PC-9 (cell line): Measurements from ENCODE around the gene CDT1. TPM values are rescaled to one million over a fixed set of nuclear protein-coding genes. Genes with fewer than 3 reads are reported as not detected.
"Not testable (repeated sequence)": the region's sequence is repeated elsewhere in the genome, so short reads cannot be mapped to it uniquely, and the experiment has no call there.

Experiments used
- BruUV-seq: library from RNA; stranded (reverse); fragments of 400-500 nt; replicated peaks from 2 replicates; lab custom pipeline; 2021; lab: Mats Ljungman, UMichigan
- CTCF ChIA-PET: fragments of 300-600 bp; sonication (Branson Sonifier 250); formaldehyde crosslinking; loops from one replicate; lab custom pipeline; 2022; ENCODE audit warnings: antibody characterized with exemption; lab: Charles Lee
- POLR2A ChIA-PET: fragments of 300-600 bp; sonication (Branson Sonifier 250); formaldehyde crosslinking; loops from one replicate; lab custom pipeline; 2022; ENCODE audit warnings: antibody characterized with exemption; ENCODE audit not compliant: unreplicated experiment; lab: Charles Lee
- DNase-seq, 2 experiments: peaks; one replicate each; pipeline versions ENCODE4 v3.0.0 to v3.0.0-alpha.2; 2015 to 2022; ENCODE audit warnings: mixed read lengths in 1 of 2
- H2AFZ ChIP-seq: fragments of 200-600 bp; sonication (generic); 2 replicates; pipeline ENCODE4 v1.8.1; 2017; ENCODE audit warnings: antibody characterized with exemption
- H3F3A ChIP-seq: fragments of 200-600 bp; sonication (generic); 2 replicates; pipeline ENCODE4 v1.8.1; 2017; ENCODE audit warnings: antibody characterized with exemption, mild to moderate bottlenecking, low read depth; ENCODE audit not compliant: insufficient read depth
- H3K27ac ChIP-seq: fragments of 200-600 bp; sonication (generic); 2 replicates; pipeline ENCODE4 v1.6.1; 2016; ENCODE audit warnings: mixed run types
- H3K27me3 ChIP-seq: fragments of 200-600 bp; sonication (generic); 2 replicates; pipeline ENCODE4 v1.6.1; 2016; ENCODE audit warnings: low read depth, mixed run types; ENCODE audit not compliant: insufficient read depth
- H3K36me3 ChIP-seq: fragments of 200-600 bp; sonication (generic); 2 replicates; pipeline ENCODE4 v1.6.1; 2016; ENCODE audit warnings: low read depth, mixed run types
- H3K4me1 ChIP-seq: fragments of 200-600 bp; sonication (generic); replicated peaks from 2 replicates; pipeline ENCODE4 v1.6.1; 2016; ENCODE audit warnings: mixed run types; ENCODE audit not compliant: insufficient read depth
- H3K4me2 ChIP-seq: fragments of 200-600 bp; sonication (generic); 2 replicates; pipeline ENCODE4 v1.6.1; 2017; ENCODE audit warnings: mixed run types
- H3K4me3 ChIP-seq: fragments of 200-600 bp; sonication (generic); 2 replicates; pipeline ENCODE4 v1.6.1; 2016; ENCODE audit warnings: mixed run types
- H3K79me2 ChIP-seq: fragments of 200-600 bp; sonication (generic); 2 replicates; pipeline ENCODE4 v1.6.1; 2017; ENCODE audit warnings: low read depth, mixed run types
- H3K9me2 ChIP-seq: fragments of 200-600 bp; sonication (generic); 2 replicates; pipeline ENCODE4 v1.8.1; 2017; ENCODE audit warnings: mild to moderate bottlenecking; ENCODE audit not compliant: insufficient read depth
- H3K9me3 ChIP-seq: fragments of 200-600 bp; sonication (generic); 2 replicates; pipeline ENCODE4 v1.8.1; 2016; ENCODE audit warnings: low read depth; ENCODE audit not compliant: insufficient read depth
- H4K20me1 ChIP-seq: fragments of 200-600 bp; sonication (generic); 2 replicates; pipeline ENCODE4 v1.8.1; 2017; ENCODE audit not compliant: insufficient read depth
- CTCF ChIP-seq: fragments of 200-600 bp; sonication (generic); conservative IDR thresholded peaks from 2 replicates; pipeline ENCODE4 v1.6.1; 2017; ENCODE audit warnings: mixed run types, antibody characterized with exemption, mild to moderate bottlenecking, moderate library complexity
- EZH2 ChIP-seq: fragments of 200-600 bp; sonication (generic); IDR thresholded peaks from 2 replicates; pipeline ENCODE4 v1.8.0; 2017; ENCODE audit warnings: antibody characterized with exemption, low read depth
- intact Hi-C: fragments of 100-400 bp; cut with micrococcal nuclease; formaldehyde crosslinking; loops from one replicate; pipeline ENCODE4 v1.10.0; 2022; ENCODE audit not compliant: unreplicated experiment
- total RNA-seq: library from RNA; stranded (reverse); gene quantifications from 2 replicates; pipeline ENCODE4 v1.2.3, GENCODE V29; 2021

Gene CDT1
- total RNA-seq, 1 experiment from 2014 or later: 73.2 TPM

GRCh38 chr16:88771294-88771772 lies 32.3 kb upstream of the CDT1 start:
- no peak for DNase-seq
- peaks cover 84% of the 10 kb centered on the region for H3K4me1 ChIP-seq
- no peaks in the 10 kb centered on the region for H3K27me3 ChIP-seq
- TF ChIP-seq EZH2: no peak
- peak overlapping the region; percentile 48; the same call in 1 of the 2 replicates for H3K4me3 ChIP-seq
- no peaks in the 10 kb centered on the region for H3K9me2 ChIP-seq
- H3K9me3 ChIP-seq: no peaks in the 10 kb centered on the region
- peaks cover 87% of the 10 kb centered on the region for H3K79me2 ChIP-seq
- no peak overlapping the region for H2AFZ ChIP-seq
- H4K20me1 ChIP-seq: peaks cover 80% of the 10 kb centered on the region
- CTCF ChIA-PET: interaction anchor here (0.7 to 1.1 kb wide), 3 partner anchors 9 to 16 kb away, joined by 4 to 5 read pairs (median 5); no protein-coding TSS in a partner anchor
- TSS peak; percentile 50 for BruUV-seq
- H3K4me2 ChIP-seq: peak overlapping the region; percentile 79
- intact Hi-C loops: loop anchor here (1.0 kb wide), 1 partner anchor 10 kb away; no protein-coding TSS in a partner anchor
- H3F3A ChIP-seq: peaks cover 54% of the 10 kb centered on the region
- peak overlapping the region; percentile 71 for H3K27ac ChIP-seq
- POLR2A ChIA-PET: interaction anchor here (0.7 to 1.5 kb wide), 5 partner anchors 9 to 13 kb away, joined by 4 to 11 read pairs (median 4); no protein-coding TSS in a partner anchor
- H3K36me3 ChIP-seq: no peaks in the 10 kb centered on the region

- Histone ChIP-seq H4K20me1 (peaks cover 76% of the 10 kb centered on the region), H3K4me2 (peak overlapping the region; percentile 8; the same call in 1 of the 2 replicates), H3K79me2 (peaks cover 87% of the 10 kb centered on the region), H3K4me1 (peaks cover 79% of the 10 kb centered on the region), H3F3A (peaks cover 50% of the 10 kb centered on the region)
- not testable (repeated sequence) for H3K27me3 ChIP-seq, H3K36me3 ChIP-seq, H3K27ac ChIP-seq, H3K9me2 ChIP-seq, H3K9me3 ChIP-seq, H3K4me3 ChIP-seq, BruUV-seq, H2AFZ ChIP-seq, DNase-seq
- intact Hi-C loops: loop anchor here (1.0 kb wide), 1 partner anchor 10 kb away; no protein-coding TSS in a partner anchor
- ChIA-PET CTCF (interaction anchor here (1.1 kb wide), 1 partner anchor 16 kb away, joined by 5 read pairs; no protein-coding TSS in a partner anchor), POLR2A (interaction anchor here (1.5 kb wide), 1 partner anchor 9 kb away, joined by 11 read pairs; no protein-coding TSS in a partner anchor)
Measured at GRCh38 chr16:88771781-88772180, 31.8 kb upstream of the CDT1 start.

GRCh38 chr16:88772871-88773811 lies 30.4 kb upstream of the CDT1 start:
- intact Hi-C loops: no loop called here
- peak; percentile 81 to 85 for DNase-seq
- no peak overlapping the region for H3K4me3 ChIP-seq
- peaks cover 43% of the 10 kb centered on the region for H3F3A ChIP-seq
- H3K27me3 ChIP-seq: no peaks in the 10 kb centered on the region
- H3K9me3 ChIP-seq: no peaks in the 10 kb centered on the region
- H3K36me3 ChIP-seq: no peaks in the 10 kb centered on the region
- peak overlapping the region; percentile 67 for H3K4me2 ChIP-seq
- ChIA-PET CTCF (interaction anchor here (0.6 to 1.1 kb wide), 2 partner anchors 36 to 58 kb away, joined by 3 to 4 read pairs; no protein-coding TSS in a partner anchor), POLR2A (interaction anchor here (0.6 to 1.2 kb wide), 8 partner anchors 10 to 903 kb away, joined by 3 to 17 read pairs (median 4); no protein-coding TSS in a partner anchor)
- no TSS peak for BruUV-seq
- H3K9me2 ChIP-seq: no peaks in the 10 kb centered on the region
- peak overlapping the region; percentile 47; the same call in 1 of the 2 replicates for H3K27ac ChIP-seq
- no peak overlapping the region for H2AFZ ChIP-seq
- TF ChIP-seq EZH2 (no peak), CTCF (no peak)
- H3K79me2 ChIP-seq: peaks cover 87% of the 10 kb centered on the region
- H4K20me1 ChIP-seq: peaks cover 69% of the 10 kb centered on the region
- H3K4me1 ChIP-seq: peaks cover 66% of the 10 kb centered on the region
